H9 (cell line): ENCODE data around the gene KCNJ14. TPM values are rescaled to one million over a fixed set of nuclear protein-coding genes. Genes with fewer than 3 reads are reported as not detected.

Source experiments
- DNase-seq: peaks from one replicate; pipeline ENCODE4 v3.0.0-alpha.2; 2017
- H2AFZ ChIP-seq: one replicate; pipeline ENCODE4 v1.6.1; 2013; ENCODE audit warnings: mild to moderate bottlenecking, low read length, control low read depth, moderate library complexity
- H2AK5ac ChIP-seq: 2 replicates; pipeline ENCODE4 v1.6.1; 2013; ENCODE audit warnings: low read length, control low read depth, mixed read lengths; ENCODE audit not compliant: insufficient read length
- H2BK120ac ChIP-seq: one replicate; pipeline ENCODE4 v1.6.1; 2013; ENCODE audit warnings: low read depth, mild to moderate bottlenecking, low read length, control low read depth, inconsistent platforms; ENCODE audit not compliant: poor library complexity, severe bottlenecking
- H2BK12ac ChIP-seq: 2 replicates; pipeline ENCODE4 v1.6.1; 2013; ENCODE audit warnings: low read length, control low read depth, mixed read lengths, low read depth; ENCODE audit not compliant: insufficient read length
- H2BK15ac ChIP-seq: 2 replicates; pipeline ENCODE4 v1.6.1; 2013; ENCODE audit warnings: low read depth, low read length, control low read depth
- H2BK20ac ChIP-seq: one replicate; pipeline ENCODE4 v1.6.1; 2013; ENCODE audit warnings: low read depth, mild to moderate bottlenecking, low read length, control low read depth, inconsistent platforms; ENCODE audit not compliant: poor library complexity, severe bottlenecking
- H2BK5ac ChIP-seq: 2 replicates; pipeline ENCODE4 v1.6.1; 2013; ENCODE audit warnings: low read length, control low read depth, mixed read lengths; ENCODE audit not compliant: insufficient read length
- H3K14ac ChIP-seq: 2 replicates; pipeline ENCODE4 v1.6.1; 2013; ENCODE audit warnings: low read length, control low read depth; ENCODE audit not compliant: insufficient read depth
- H3K18ac ChIP-seq: 2 replicates; pipeline ENCODE4 v1.6.1; 2013; ENCODE audit warnings: low read depth, mild to moderate bottlenecking, mixed read lengths, low read length, control low read depth; ENCODE audit not compliant: insufficient read length
- H3K23ac ChIP-seq: 2 replicates; pipeline ENCODE4 v1.6.1; 2013; ENCODE audit warnings: low read length, control low read depth, mixed read lengths, low read depth; ENCODE audit not compliant: insufficient read length
- H3K23me2 ChIP-seq: 2 replicates; pipeline ENCODE4 v1.6.1; 2013; ENCODE audit warnings: low read depth, mild to moderate bottlenecking, mixed read lengths, low read length, control low read depth; ENCODE audit not compliant: insufficient read length, poor library complexity, severe bottlenecking
- H3K27ac ChIP-seq: 2 replicates; pipeline ENCODE4 v1.5.1; 2013; ENCODE audit warnings: low read length, control low read depth, mixed read lengths, low read depth; ENCODE audit not compliant: insufficient read length
- H3K27me3 ChIP-seq: 2 replicates; pipeline ENCODE4 v1.6.1; 2013; ENCODE audit warnings: low read length, control low read depth, inconsistent platforms; ENCODE audit not compliant: insufficient read depth
- H3K4ac ChIP-seq: 2 replicates; pipeline ENCODE4 v1.6.1; 2013; ENCODE audit warnings: low read depth, mild to moderate bottlenecking, control low read depth, inconsistent platforms, low read length, moderate library complexity
- H3K4me1 ChIP-seq: 2 replicates; pipeline ENCODE4 v1.6.1; 2013; ENCODE audit warnings: low read length, control low read depth, inconsistent platforms; ENCODE audit not compliant: insufficient read depth
- H3K4me2 ChIP-seq: 2 replicates; pipeline ENCODE4 v1.6.1; 2013; ENCODE audit warnings: low read length, control low read depth, mixed read lengths; ENCODE audit not compliant: insufficient read length, insufficient read depth
- H3K56ac ChIP-seq: 2 replicates; pipeline ENCODE4 v1.6.1; 2013; ENCODE audit warnings: low read depth, mild to moderate bottlenecking, mixed read lengths, low read length, control low read depth; ENCODE audit not compliant: insufficient read length
- H3K79me1 ChIP-seq: 2 replicates; pipeline ENCODE4 v1.6.1; 2013; ENCODE audit warnings: low read depth, mild to moderate bottlenecking, moderate library complexity, low read length, control low read depth, inconsistent platforms; ENCODE audit not compliant: insufficient read depth, poor library complexity, severe bottlenecking
- H3K79me2 ChIP-seq: 2 replicates; pipeline ENCODE4 v1.6.1; 2013; ENCODE audit warnings: low read length, control low read depth, inconsistent platforms; ENCODE audit not compliant: insufficient read depth
- H3K9ac ChIP-seq: 2 replicates; pipeline ENCODE4 v1.6.1; 2013; ENCODE audit warnings: low read length, control low read depth, mixed read lengths; ENCODE audit not compliant: insufficient read length; ENCODE audit errors: extremely low read depth
- H3K9me3 ChIP-seq: one replicate; pipeline ENCODE4 v1.6.1; 2013; ENCODE audit warnings: low read depth, low read length, inconsistent platforms; ENCODE audit not compliant: control insufficient read depth
- H3T11ph ChIP-seq: one replicate; pipeline ENCODE4 v1.6.1; 2013; ENCODE audit warnings: mild to moderate bottlenecking, low read length, control low read depth, inconsistent platforms
- H4K20me1 ChIP-seq: one replicate; pipeline ENCODE4 v1.6.1; 2013; ENCODE audit not compliant: control insufficient read depth, insufficient read length, insufficient read depth
- H4K5ac ChIP-seq: 2 replicates; pipeline ENCODE4 v1.6.1; 2013; ENCODE audit warnings: low read depth, mild to moderate bottlenecking, mixed read lengths, low read length, control low read depth; ENCODE audit not compliant: insufficient read length
- H4K8ac ChIP-seq: replicated peaks from 2 replicates; pipeline ENCODE4 v1.6.1; 2013; ENCODE audit warnings: low read length, control low read depth, mixed read lengths, low read depth; ENCODE audit not compliant: insufficient read length
- H4K91ac ChIP-seq: 2 replicates; pipeline ENCODE4 v1.6.1; 2013; ENCODE audit warnings: low read depth, mild to moderate bottlenecking, moderate library complexity, mixed read lengths, low read length, control low read depth; ENCODE audit not compliant: insufficient read length
- H3K27ac Mint-ChIP-seq, 3 experiments: 2 replicates in 2 of 3; 3 replicates in 1 of 3; pipeline ENCODE4 v1.8.0; 2020 to 2021; ENCODE audit warnings: mixed read lengths in 3 of 3, mild to moderate bottlenecking in 1 of 3, moderate library complexity in 1 of 3
- H3K27me3 Mint-ChIP-seq: 2 replicates; pipeline ENCODE4 v1.8.0; 2021; ENCODE audit warnings: low read depth, mild to moderate bottlenecking, moderate library complexity, mixed read lengths
- H3K36me3 Mint-ChIP-seq, 3 experiments: 2 replicates in 2 of 3; 3 replicates in 1 of 3; pipeline ENCODE4 v1.8.0; 2020 to 2021; ENCODE audit warnings: low read depth in 3 of 3, mixed read lengths in 3 of 3; ENCODE audit not compliant: insufficient read depth in 1 of 3
- H3K4me1 Mint-ChIP-seq, 2 experiments: 2 replicates each; pipeline ENCODE4 v1.8.0; 2020; ENCODE audit warnings: mixed read lengths in 2 of 2
- H3K4me3 Mint-ChIP-seq, 2 experiments: 2 replicates in 1 of 2; 3 replicates in 1 of 2; pipeline ENCODE4 v1.8.0; 2020 to 2021; ENCODE audit warnings: mild to moderate bottlenecking in 2 of 2, mixed read lengths in 2 of 2, moderate library complexity in 1 of 2
- H3K9me3 Mint-ChIP-seq, 2 experiments: 2 replicates in 1 of 2; 3 replicates in 1 of 2; pipeline ENCODE4 v1.8.0; 2020; ENCODE audit warnings: mild to moderate bottlenecking in 2 of 2, mixed read lengths in 2 of 2, moderate library complexity in 1 of 2
- CTCF ChIP-seq: fragments of 200-600 bp; sonication (generic); conservative IDR thresholded peaks from 3 replicates; pipeline ENCODE4 v1.8.0; 2021; ENCODE audit warnings: antibody characterized with exemption, mild to moderate bottlenecking
- WGBS: extraction: QIAGEN DNeasy Blood & Tissue Kit; methylation state at CpG from one replicate; pipeline ENCODE4 v1.1.7; 2013; ENCODE audit warnings: missing lambda C conversion rate, low lambda C conversion rate, mixed read lengths; ENCODE audit not compliant: insufficient read length; ENCODE audit errors: extremely low coverage; 5-methylcytosine and 5-hydroxymethylcytosine counted together
- total RNA-seq: library from RNA; stranded (reverse); gene quantifications from 2 replicates; pipeline ENCODE4 v1.2.1, GENCODE V29; 2021

The KCNJ14 gene
- total RNA-seq, 1 experiment from 2014 or later: 1.2 TPM

GRCh38 chr19:48441360-48442050 lies 13.9 kb upstream of the KCNJ14 start:
- H3K27me3 Mint-ChIP-seq: no peaks in the 10 kb centered on the region; the same call in 1 of the 2 replicates
- Histone ChIP-seq H2BK15ac (no peak overlapping the region), H3K23me2 (peaks cover 6% of the 10 kb centered on the region), H3K79me2 (0 out of 2 replicates have a peak, but pooled peaks cover under 1% of the 10 kb centered on the region), H3K4ac (no peak overlapping the region), H3K27ac (no peak overlapping the region), H4K91ac (no peak overlapping the region), H4K5ac (no peak overlapping the region), H2AFZ (no peak overlapping the region), H3K14ac (no peak overlapping the region), H2BK120ac (no peak overlapping the region), H3K27me3 (no peaks in the 10 kb centered on the region), H2AK5ac (no peak overlapping the region), H3K9me3 (no peaks in the 10 kb centered on the region), H2BK12ac (no peak overlapping the region), H3K9ac (no peak overlapping the region), H3K23ac (no peak overlapping the region), H2BK20ac (no peak overlapping the region), H3K79me1 (peaks cover 2% of the 10 kb centered on the region), H3T11ph (no peak overlapping the region), H4K8ac (no peak overlapping the region), H2BK5ac (no peak overlapping the region), H3K4me2 (no peak overlapping the region), H3K18ac (no peak overlapping the region), H3K4me1 (peaks cover under 1% of the 10 kb centered on the region; the same call in 1 of the 2 replicates), H4K20me1 (no peaks in the 10 kb centered on the region), H3K56ac (no peak overlapping the region)
- DNase-seq: no peak
- H3K36me3 Mint-ChIP-seq: peaks cover 2 to 13% (median 4%) of the 10 kb centered on the region in 3 experiments
- H3K4me1 Mint-ChIP-seq: peaks cover 15 to 19% of the 10 kb centered on the region in 2 experiments
- no peak for TF ChIP-seq CTCF
- no peak overlapping the region for H3K27ac Mint-ChIP-seq
- H3K4me3 Mint-ChIP-seq: no peak overlapping the region; a peak in 1 of 5 replicates
- no CpG with 5 or more reads among the region's 20 CpGs for WGBS
- no peaks in the 10 kb centered on the region; a peak in 1 of 5 replicates for H3K9me3 Mint-ChIP-seq
